Measurements from ENCODE around the gene TARM1.
"Not testable (repeated sequence)": the region's sequence is repeated elsewhere in the genome, so short reads cannot be mapped to it uniquely, and the experiment has no call there.

Gene TARM1

DNA sequence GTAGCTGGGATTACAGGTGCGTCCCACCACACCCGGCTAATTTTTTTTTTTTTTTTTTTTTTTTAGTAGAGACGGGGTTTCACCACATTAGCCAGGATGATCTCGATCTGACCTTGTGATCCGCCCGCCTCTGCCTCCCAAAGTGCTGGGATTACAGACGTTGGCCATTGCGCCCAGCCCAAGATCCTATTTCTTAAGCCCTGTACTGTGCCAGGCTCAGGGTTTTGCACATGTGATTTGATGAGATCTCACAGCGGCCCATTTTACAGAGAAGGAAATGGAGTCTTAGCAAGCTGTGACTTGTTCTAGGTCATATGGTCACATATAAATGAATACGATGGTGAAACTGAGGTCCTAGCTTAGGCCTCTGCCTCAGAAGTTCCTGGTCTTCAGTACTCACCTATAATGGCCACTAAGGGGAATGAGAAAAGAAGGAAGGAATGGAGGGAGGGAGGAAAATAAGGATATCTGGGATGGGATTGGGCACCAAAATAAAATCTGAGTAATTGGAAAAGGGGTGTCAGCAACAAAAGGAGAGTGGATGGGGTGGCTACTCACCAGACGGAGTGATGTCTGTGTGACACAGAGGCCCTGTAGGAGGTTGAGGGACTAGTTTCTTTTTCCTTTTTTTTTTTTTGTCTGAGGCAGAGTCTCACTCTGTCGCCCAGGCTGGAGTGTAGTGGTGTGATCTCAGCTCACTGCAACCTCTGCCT is 18.2 kb upstream of the TARM1 start:
- no peak for DNase-seq

DNA sequence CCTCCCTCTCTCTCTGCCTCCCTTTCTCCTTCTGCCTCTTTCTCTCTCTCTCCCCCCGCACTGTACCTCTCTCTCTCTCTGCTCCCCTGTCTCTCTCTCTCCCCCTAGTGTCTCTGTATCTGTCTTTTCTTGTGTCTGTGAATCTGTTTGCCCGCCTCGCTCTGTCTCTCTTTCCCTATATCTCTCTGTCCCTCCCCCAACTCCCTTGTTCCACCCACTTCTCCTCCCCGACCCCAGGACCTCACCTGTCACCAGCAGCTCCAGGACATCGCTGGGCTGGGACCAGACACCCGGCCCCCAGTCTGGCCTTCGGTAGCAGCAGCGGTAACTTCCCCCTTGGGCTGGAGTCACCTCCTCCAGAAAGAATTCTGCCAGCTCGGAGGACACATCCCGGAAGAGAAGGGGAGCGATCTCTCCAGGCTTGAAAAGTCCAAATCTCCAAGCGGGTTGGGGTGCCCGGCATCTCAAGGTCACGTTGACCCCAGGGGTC is 15.5 kb upstream of the TARM1 start:
- DNase-seq = peak; percentile 42 to 65

DNA sequence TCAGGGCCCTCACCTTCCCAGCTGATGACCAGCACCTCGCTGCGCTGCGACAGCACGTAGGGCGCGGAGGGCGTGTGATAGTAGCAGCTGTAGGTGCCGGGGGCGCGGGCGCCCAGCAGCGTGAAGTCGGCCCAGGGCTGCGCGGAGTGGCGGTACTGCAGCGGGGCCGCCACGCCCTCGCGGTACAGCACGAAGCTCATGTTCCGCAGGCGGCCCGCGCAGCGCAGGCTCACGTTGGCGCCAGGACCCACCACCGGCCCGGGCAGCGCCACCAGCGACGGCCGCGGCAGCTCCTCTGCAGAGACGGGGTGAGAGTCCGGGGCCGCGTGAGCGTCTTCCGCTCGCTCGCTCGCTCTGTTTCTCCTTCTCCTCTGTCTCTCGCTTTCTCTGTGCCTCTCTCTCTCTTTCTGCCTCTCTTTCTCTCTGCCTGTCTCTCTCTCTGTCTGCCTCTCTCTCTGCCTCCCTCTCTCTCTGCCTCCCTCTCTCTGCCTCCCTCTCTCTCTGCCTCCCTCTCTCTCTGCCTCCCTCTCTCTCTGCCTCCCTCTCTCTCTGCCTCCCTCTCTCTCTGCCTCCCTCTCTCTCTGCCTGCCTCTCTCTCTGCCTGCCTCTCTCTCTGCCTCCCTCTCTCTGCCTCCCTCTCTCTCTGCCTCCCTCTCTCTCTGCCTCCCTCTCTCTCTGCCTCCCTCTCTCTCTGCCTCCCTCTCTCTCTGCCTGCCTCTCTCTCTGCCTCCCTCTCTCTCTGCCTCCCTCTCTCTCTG is 14.9 kb upstream of the TARM1 start:
- DNase-seq = not testable (repeated sequence)

DNA sequence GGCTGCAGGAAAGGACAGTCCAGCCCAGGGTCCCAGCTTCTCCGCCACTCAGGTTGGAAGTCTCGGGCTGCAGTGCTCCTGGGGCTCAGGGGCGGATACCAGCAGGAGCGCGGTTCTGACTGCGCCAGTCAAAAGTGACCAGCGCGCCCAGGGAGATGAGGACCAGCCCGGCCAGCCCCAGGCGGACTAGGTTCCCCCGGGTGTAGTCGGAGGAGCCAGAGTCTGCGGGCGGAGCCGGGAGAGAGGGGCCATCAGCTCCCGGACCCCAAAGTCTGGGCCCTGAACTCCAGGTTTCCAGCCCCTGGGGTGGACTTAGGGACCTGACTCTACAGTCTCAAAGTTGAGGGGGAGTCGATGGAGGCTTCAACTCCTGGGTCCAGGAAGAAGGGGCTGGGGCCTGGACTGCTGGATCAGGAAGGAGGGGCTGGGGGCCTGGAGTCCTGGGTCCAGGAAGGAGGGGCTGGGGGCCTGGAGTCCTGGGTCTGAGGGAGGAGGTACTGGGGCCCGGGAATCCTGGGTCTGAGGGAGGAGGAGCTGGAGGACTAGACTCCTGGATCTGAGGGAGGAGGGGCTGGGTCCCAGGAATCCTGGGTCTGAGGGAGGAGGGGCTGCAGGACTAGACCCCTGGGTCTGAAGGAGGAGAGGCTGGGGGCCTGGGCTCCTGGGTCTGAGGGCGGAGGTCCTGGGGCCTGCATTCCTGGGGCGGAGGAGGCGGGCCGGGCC is 14.1 kb upstream of the TARM1 start:
- no peak for DNase-seq

DNA sequence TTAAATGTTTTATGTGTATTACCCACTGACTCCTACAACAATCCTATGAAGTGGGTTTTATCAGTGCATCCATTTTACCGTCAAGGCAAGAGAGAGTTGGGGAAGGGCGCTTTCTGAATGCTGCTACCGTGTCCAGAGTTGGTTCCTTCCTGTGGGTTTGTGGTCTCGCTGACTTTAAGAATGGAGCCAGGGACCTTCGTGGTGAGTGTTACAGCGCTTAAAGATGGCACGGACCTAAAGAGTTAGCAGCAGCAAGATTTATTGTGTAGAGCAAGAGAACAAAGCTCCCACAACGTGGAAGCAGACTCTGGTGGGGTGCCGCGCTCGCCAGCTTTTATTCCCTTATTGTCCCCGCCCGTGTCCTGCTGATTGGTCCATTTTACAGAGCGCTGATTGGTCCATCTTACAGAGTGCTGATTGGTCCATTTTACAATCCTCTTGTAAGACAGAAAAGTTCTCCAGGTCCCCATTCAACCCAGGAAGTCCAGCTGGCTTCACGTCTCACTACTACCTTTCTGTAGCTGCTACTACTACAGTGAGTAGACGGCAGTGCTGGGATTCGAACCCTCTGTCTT is 13.3 kb upstream of the TARM1 start:
- peak; percentile 21 to 39 for DNase-seq

DNA sequence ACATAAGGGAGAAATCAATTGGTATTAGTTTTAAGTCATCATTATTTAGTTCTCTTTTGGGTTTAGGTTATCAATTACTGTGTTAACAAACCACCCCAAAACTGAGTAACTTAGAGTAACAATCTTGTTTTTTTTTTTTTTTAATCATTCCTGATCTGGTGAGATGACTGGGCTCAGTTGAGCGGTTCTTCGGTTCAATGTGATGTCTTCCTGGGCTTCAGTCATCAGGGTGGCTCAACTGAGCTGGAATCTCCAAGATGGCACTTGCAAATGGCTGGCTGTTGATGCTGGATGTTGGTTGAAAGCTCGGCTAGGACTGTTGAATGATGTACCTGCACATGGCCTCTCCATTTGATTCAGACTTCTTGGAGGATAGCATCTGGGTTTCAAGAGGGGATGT is 3.2 kb upstream of the TARM1 start:
- DNase-seq = no peak

DNA sequence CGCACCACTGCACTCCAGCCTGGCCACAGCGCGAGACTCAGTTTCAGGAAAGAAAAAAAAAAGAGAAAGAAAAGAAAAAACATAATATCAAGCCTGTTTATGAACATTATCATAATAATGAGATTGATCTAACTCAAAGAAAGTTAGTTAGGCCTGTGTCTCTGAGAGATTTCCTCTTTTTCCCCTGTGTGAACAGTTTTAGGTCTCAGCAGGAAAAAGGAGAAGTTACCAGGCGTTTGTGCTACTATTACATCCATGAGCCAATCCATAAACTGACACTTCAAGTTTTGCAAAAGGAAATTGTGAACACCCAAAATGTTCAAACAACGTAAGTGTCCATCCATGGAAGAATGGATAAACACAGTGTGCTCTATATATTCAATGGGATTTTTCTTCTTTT is 3.8 kb downstream of the TARM1 start:
- DNase-seq = peak; percentile 89 to 95

DNA sequence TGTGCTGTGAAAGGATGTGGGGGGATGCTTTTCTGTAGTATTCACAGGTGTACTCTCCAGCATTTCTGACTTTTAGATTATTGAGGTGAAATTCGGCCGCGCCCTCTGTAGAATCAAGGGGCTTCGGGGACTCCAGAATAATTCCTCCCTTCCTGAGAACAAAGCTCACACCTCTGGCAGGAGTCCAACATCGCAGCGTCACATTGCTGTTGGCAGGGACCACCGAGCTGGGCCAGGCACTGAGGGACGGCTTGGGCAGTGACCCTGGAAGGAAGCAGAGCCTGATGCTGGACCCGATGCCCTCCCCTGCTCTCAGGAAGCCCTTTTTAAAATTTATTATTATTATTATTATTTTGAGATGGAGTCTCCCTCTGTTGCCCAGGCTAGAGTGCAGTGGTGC is 6.3 kb downstream of the TARM1 start:
- DNase-seq = no peak

DNA sequence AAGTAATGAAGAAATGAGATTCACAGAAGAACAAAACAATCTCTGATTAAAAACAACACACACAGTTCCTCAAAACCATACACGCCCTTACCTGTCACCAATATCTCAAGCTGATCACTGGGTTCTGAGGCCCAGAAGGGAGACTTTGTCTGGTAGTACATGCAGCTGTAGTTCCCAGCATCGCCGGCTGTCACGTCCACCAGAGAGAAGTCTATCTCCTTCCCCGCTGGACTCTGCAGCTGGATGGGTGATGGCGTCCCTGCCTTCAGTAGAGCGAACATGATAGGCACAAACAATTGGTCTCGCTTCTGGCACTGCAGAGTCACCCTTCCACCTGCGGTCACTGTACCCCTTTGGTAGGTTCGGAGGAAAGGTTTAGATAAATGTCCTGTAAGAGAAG is 7.3 kb downstream of the TARM1 start:
- no peak for DNase-seq

DNA sequence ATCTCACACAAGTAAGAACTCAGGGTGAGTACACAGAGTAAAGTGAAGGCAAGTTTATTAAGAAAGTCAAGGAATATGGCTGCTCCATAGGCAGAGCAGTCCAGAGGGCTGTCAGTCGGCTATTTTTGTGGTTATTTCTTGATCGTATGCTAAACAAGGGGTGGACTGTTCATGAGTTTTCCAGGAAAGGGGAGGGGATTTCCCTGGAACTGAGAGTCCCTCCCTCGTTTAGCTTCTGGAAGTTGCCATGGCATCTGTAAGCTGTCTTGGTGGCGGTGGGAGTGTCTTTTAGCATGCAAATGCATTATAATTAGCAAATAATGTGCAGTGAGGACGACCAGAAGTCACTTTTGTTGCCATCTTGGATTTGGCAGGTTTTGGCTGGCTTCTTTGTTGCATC is 11.7 kb downstream of the TARM1 start:
- DNase-seq = no peak

DNA sequence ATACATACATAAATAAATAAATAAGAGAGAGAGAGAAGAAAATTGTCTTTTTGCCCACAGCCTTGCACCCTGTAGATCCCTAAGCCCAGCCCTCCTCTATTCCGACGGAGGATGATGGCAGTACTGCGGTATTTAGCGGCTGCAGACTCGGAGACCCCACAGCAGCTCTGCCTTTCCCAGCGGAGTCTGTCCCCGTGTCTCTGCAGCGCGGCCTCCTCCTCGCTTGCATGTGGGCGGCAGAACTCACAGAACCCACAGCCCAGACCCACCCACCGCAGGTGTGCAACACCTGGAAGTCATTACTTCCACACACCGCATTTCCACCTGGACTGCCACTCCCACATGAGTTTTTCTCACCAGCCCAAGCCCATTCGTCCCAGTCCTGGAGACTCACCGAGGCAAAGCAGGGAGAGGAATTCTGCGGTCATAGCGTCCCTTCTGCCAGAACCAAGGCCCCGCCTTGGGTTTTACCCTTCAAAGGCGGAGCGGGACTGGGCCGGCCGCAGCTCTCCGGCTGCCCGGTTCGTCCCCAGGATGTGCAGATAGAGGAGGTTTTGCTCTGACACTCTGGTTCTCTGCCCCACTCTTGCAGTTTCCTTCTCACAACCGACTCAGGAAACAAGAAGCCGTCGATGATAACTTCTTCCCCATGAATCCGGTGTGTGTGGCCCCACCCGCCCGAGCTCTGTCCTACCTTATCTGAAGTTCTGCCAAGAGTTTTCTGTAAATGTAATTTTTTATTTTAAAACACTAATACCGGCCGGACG is 17.6 kb downstream of the TARM1 start, which contains the start of gene VSTM1:
TSS of gene VSTM1 (minus strand) at position 548 of the 767 bp plus-strand sequence. CDS start at position 428, 120 bp downstream.
- peak; percentile 75 to 77 for DNase-seq

DNA sequence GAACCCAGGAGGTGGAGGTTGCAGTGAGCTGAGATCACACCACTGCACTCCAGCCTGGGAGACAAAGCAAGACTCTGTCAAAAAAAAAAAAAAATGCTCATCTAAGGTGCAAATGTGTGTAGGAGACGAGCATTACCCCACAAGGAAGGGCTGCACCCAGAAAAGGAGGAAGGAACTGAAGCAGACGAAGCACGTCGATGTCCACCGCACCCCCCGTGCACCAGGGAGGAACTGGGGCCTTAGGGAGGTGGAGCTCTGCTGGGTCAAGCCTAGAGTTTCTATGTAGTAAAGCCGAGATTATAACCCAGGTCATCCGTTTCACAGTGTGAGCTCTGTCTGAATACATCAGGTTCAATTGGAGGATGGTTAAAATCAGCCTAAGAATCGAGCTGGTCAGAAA is 18.5 kb downstream of the TARM1 start:
- DNase-seq = peak; percentile 88 to 92

DNA sequence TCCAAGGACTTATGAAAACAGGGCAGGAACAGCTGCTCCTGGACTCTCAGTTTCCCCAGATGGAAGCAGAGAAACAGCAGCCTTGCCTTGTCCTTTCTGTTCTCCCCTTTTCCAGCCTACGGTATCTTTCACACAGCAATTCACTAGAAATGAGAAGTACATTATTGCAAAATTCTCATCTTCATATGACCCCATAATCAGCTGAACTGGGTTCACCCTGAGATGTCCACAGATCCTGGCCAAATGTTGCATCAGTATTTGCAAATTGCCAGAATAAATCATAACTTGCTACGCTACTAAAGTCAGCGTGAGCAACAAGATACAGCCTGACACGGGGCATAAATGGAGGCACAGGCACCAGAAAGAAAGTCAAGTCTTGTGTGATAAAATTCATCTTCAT is 33.5 kb downstream of the TARM1 start:
- DNase-seq = no peak

DNA sequence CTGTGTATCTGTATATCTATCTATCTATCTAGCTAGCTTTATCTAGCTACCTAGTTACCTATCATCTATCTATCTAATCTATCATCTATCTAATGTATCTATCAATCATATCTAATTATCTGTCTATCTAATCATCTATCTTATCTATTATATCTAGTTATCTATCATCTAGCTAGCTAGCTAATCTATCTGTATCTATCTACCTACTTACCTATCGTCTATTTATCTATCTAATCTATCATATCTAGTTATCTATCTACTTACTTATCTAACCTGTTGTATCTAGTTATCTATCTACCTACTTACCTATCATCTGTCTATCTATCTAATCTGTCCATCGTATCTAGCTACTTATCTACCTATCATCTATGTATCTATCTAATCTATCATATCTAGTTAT is 35.4 kb downstream of the TARM1 start:
- DNase-seq = no peak

DNA sequence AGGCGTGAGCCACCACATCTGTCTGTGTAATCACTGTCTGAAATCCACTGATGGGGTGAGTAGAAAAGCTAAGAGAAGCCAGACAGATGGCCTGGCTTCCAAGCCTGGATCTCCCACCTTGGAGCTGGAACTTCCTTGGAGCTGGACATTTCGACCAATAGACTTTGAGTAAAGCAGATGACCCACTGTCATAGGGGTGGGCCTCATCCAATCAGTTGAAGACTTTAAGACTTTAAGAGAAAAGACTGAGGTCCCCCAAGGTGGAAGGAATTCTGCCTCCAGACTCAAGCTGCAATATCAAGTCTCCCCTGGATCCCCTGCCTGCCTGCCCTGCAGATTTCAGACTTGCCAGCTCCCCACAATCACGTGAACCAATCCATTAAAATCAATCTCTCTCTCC is 38.2 kb downstream of the TARM1 start:
- DNase-seq = no peak

DNA sequence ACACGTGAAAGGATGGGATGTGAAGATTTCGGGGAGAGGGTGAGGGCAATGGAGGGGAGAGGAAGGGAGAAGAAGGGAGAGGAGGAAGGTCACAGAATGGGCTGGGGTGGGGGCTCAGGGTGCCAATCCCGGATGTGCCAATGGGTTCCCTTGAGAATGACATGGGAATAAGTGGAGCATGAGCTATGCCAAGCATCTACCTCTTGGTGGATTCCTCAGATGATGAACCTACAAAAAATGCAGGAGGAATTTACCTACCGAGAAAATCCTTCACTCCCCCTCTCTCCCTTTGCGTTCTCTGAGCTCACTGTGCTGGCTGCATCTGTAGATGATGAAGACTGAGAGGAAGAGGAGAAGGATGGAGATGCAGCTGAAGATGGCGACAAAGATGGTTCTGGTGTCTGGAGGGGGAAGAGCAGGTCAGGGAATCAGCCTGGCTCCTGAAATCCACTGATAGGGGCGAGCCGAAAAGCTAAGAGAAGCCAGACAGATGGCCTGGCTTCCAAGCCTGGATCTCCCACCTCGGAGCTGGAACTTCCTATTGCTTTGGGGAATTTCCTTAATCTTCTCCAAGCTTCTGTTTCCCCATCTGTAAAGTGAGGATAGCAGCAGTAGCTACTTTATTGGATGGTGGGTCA is 39.1 kb downstream of the TARM1 start:
- no peak for DNase-seq

DNA sequence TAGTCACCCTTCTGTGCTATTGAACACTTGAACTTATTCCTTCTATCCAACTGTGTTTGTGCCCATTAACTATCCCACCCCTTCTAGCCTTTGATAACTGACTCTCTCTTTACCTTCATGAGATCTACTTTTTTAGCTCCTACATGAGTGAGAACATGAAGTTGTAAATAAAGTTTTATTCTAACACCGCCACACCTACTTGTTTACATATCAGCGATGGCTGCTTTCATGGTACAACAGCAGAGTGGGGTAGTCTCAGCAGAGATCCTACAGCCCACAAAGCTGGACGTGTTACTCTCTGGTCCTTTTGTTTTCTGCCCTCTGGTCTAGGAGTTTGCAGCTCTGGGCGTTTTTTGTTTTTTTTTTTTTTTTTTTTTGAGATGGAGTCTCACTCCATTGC is 41.2 kb downstream of the TARM1 start:
- DNase-seq = no peak

DNA sequence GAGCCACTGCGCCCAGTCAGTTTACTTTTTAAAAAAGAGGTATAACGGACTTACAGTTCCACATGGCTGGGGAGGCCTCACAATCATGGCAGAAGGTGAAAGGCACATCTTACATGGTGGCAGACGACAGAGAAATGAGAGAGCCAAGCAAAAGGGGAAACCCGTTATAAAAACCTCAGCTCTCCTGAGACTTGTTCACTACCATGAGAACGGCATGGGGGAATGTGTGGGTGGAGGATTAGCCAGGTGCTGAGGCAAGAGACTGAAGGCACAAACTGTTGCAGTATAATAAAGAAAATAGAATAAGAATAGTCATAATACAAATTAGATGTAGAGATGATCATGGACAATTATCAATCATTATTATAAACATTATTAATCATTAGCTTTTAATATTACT is 44.6 kb downstream of the TARM1 start:
- not testable (repeated sequence) for DNase-seq

DNA sequence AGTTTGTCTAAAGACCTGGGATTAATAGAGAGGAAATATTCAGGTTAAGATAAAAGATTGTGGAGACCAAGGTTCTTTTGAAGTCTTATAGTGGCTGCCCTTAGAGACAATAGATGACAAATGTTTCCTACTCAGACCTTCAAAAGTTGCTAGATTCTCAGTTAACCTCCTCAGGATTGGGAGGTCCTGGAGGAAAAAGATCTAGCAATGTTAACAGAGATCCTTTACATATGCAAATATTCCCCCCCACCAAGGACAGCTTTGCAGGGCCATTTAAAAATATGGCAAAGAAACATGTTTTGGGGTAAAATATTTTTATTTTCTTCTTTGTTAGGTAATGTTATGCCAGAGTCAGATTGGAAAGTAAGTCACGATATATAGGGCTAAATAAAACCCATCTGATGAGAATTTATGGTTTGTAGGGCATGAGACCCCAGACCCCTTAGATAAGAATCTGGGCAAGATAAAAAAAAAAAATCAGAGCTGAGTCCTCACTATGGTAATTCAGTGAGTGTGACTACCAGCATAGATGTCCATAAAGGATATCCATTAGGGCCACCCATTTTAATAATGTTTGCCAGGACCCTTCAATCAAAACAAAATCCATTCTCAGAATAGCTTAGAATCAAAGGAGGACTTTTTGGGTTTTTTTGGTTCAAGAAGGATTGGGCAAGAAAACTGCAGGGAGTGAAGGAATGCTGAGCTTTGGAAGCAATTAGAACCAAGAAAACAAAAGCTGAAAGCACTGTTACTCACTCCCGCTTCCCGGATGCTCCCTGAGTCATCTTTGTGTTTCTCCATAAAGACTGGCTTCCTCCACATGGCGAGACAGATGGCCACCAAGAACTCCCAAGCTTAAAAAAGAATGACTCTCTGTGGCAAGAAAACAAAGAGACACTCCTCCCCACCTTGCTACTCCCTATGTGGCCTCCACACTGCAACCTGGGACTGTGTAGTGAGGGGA is 45.7 kb downstream of the TARM1 start:
- DNase-seq = no peak

DNA sequence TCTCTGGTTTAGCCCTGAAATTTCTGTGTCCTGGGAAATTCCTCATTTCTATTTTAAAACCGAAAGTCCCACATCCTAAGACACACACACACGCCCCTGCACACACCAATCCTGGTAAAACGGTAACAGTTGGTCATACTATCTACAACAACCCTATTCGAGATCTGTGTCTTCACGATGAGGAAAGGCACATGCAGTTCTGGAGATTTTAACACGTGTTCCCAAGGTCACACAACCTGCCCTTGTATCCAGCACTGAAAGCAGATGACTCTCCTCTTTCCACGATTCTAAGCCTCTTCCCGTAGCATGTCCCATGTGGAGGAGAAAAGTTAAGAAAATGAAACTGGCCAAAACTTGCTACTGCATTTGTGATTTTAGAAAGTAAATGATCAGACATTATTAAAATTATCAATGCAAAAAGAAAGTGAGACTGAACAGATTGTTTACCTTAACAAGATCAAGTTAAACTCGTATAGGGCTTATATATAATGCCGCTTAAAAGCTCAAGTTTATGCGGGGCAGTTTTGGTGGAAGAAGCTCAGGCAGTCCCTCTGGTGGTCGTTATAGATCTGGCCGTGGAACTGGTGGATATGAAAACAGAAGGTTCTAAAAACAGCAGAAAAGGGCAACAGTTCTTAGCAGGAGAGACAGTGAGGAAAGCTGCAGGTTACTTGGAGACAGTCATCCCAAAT is 50.1 kb downstream of the TARM1 start:
- DNase-seq = peak; percentile 68 to 75

All from Kasumi-1 (cell line).